GM10266 (cell line): ENCODE measurements around the gene FCER2.

Experiments
- DNase-seq: peaks from one replicate; pipeline ENCODE4 v3.0.0; 2012; ENCODE audit errors: extremely low spot score
- TF ChIP-seq, protein P1 (sequence below): IDR thresholded peaks from 2 replicates; pipeline ENCODE4 v1.5.1; 2012; ENCODE audit warnings: mild to moderate bottlenecking, low read depth; ENCODE audit not compliant: control insufficient read depth, insufficient read depth; ENCODE audit errors: missing control alignments

FCER2 gene

DNA sequence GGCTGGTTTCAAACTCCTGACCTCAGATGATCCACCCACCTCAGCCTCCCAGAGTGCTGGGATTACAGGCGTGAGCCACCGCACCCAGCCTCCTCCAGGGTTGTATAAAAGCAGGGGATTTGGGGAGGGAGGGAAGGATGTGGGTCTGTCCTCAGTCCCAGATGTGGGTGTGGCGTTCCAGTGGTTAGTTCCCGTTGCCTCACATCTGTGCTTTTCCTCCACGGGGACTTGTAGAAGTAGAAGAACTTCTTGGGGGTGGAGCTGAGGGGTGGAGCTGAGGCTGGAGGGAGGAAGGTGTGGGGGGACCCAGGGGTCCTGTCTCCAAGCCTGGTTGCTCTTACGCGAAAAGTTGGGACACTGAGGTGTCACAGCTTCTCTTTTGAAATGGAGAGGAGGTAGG is 25.6 kb downstream of the FCER2 start:
- TF ChIP-seq, protein P1, sequence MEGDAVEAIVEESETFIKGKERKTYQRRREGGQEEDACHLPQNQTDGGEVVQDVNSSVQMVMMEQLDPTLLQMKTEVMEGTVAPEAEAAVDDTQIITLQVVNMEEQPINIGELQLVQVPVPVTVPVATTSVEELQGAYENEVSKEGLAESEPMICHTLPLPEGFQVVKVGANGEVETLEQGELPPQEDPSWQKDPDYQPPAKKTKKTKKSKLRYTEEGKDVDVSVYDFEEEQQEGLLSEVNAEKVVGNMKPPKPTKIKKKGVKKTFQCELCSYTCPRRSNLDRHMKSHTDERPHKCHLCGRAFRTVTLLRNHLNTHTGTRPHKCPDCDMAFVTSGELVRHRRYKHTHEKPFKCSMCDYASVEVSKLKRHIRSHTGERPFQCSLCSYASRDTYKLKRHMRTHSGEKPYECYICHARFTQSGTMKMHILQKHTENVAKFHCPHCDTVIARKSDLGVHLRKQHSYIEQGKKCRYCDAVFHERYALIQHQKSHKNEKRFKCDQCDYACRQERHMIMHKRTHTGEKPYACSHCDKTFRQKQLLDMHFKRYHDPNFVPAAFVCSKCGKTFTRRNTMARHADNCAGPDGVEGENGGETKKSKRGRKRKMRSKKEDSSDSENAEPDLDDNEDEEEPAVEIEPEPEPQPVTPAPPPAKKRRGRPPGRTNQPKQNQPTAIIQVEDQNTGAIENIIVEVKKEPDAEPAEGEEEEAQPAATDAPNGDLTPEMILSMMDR, result no peak

GRCh38 chr19:7674010-7675005 is 27.6 kb downstream of the FCER2 start:
- TF ChIP-seq, protein P1, result no peak
- DNase-seq, result no peak

More for the DNA sequence above, 25.6 kb downstream of the FCER2 start:
- DNase-seq, result no peak

GRCh38 chr19:7672522-7672921 is 29.4 kb downstream of the FCER2 start:
- DNase-seq, result no peak
- TF ChIP-seq, protein P1, result no peak

DNA sequence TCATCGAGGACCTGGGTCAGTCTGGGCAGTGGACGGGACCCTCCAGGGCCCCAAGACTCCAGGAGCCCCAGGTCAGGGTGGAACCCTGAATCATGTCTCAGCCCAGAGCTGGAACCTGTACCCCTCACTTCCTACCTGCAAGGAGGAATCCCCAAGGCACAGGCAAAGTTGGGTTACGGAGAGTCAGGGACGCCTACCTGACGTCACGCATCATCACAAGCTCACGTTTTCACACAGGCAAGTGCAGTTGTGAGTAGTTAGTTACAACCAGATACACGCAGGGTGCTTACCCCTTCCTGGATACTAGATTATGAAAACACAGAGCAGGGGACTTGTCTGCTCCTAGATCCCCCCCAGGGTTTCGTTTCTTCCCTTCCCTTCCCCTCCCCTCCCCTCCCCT is 31.1 kb downstream of the FCER2 start:
- TF ChIP-seq, protein P1, result no peak

GRCh38 chr19:7670150-7670783 is 31.7 kb downstream of the FCER2 start:
- no peak for DNase-seq
- TF ChIP-seq, protein P1, result no peak

More for the DNA sequence above, 31.1 kb downstream of the FCER2 start:
- DNase-seq, result no peak

- no peak for DNase-seq
- TF ChIP-seq, protein P1, result no peak
These were observed 32.3 kb downstream of the FCER2 start for GRCh38 chr19:7669641-7670040.
